ENCODE data around the gene MRPL48.
"Not testable (repeated sequence)": the region's sequence is repeated elsewhere in the genome, so short reads cannot be mapped to it uniquely, and the experiment has no call there.

MRPL48 gene

DNA sequence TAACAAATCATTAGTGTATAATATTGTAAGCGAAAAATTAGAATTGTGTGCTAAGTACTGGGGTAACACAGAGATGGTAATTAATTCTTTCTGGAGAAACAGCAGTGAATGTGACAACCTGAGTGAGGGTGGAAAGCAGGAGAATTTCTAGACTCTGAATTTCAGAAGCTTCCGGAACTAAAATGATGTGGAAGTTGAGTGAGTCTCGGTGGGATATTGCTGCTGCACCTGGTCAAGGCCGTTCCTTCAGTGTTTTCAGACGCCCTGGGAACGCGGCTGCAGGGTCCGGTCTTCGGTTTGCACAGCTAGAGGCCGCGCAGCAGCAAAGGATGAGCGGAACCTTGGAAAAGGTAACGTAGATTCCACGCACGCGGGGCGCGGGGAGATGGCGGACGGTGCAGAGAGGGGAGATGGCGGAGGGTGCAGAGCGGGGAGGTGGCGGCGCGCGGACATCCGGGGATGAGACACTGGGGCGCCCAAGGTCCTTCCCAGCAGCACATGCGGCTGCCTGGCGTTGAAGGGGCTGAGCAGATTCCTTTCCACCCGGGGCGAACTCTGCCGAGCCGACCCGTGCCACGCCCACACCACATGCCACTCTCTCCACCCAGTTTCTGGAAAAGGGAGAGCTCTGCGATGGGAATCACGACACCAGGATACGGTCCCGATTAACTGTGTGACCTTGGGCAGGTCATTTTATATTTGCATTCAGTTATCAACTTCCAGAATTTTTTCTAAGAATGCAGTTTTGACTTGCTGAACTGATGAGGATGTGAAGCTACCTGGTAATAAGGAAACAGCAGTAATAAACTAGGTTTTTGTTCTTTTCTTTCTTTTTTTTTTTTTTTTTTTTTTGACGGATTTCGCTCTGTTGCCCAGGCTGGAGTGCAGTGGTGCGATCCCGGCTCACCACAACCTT, at the start of gene MRPL48:
TSS of gene MRPL48 (plus strand) at position 232 of the 916 bp plus-strand sequence. CDS start at position 330, 98 bp downstream.
- DNase-seq (ENCODE audit: low spot score): peak; percentile 89

GRCh38 chr11:73743045-73743444, 44.6 kb upstream of the MRPL48 start:
- no peak for DNase-seq (ENCODE audit: low spot score)

- no peak for DNase-seq (ENCODE audit: low spot score)
Observed at GRCh38 chr11:73746701-73747100, 41.0 kb upstream of the MRPL48 start.

- DNase-seq (ENCODE audit: low spot score): no peak
Observed at GRCh38 chr11:73747762-73748161, 39.9 kb upstream of the MRPL48 start.

- no peak for DNase-seq (ENCODE audit: low spot score)
Observed at GRCh38 chr11:73748300-73748699, 39.4 kb upstream of the MRPL48 start.

- DNase-seq (ENCODE audit: low spot score): no peak
Observed at GRCh38 chr11:73749118-73749517, 38.6 kb upstream of the MRPL48 start.

GRCh38 chr11:73750228-73750627, 37.4 kb upstream of the MRPL48 start:
- DNase-seq (ENCODE audit: low spot score): no peak

GRCh38 chr11:73750862-73751261, 36.8 kb upstream of the MRPL48 start:
- DNase-seq (ENCODE audit: low spot score): not testable (repeated sequence)

GRCh38 chr11:73752216-73752867, 35.3 kb upstream of the MRPL48 start:
- DNase-seq (ENCODE audit: low spot score): no peak

DNA sequence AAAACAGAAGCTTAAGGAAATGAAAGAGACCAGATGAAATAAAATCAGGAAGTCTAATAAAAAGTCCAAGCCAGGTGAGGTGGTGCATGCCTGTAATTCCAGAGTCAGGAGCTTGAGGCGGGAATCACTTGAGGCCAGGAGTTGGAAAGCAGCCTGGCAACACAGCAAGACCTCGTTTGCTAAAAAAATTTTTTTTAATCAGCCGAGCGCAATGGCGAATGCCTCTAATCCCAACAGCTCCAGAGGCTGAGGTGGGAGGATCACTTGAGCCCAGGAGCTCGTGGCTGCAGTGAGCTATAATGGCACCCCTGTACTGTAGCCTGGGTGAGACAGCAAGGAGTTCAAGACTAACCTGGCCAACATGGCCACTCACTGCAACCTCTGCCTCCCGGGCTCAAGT, 34.8 kb upstream of the MRPL48 start:
- DNase-seq (ENCODE audit: low spot score): no peak

DNA sequence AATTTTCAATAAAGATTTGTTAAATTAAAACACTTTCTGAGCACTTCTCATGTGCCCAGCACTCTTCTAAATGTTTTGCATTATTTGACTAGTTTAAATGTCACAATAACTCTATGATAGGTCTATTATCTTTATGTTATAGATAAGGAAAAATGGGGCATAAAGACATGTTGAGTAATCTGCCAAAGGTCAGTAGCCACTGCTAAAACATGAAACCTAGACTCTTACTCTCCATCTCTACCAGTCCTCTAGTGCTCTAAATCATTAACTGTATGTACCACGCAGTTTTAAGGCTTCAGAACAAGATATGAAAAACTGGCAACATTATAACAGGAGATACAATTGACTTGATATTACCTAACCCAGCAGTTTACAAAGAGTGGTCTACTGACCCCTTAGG, 33.7 kb upstream of the MRPL48 start:
- no peak for DNase-seq (ENCODE audit: low spot score)

GRCh38 chr11:73755670-73756069, 32.0 kb upstream of the MRPL48 start:
- DNase-seq (ENCODE audit: low spot score): no peak

GRCh38 chr11:73757598-73757997, 30.1 kb upstream of the MRPL48 start:
- no peak for DNase-seq (ENCODE audit: low spot score)

GRCh38 chr11:73758451-73758850, 29.2 kb upstream of the MRPL48 start:
- DNase-seq (ENCODE audit: low spot score): no peak

GRCh38 chr11:73759610-73760134, 28.0 kb upstream of the MRPL48 start:
- peak; percentile 18 for DNase-seq (ENCODE audit: low spot score)

GRCh38 chr11:73760135-73760678, 27.5 kb upstream of the MRPL48 start:
- peak; percentile 23 for DNase-seq (ENCODE audit: low spot score)

DNA sequence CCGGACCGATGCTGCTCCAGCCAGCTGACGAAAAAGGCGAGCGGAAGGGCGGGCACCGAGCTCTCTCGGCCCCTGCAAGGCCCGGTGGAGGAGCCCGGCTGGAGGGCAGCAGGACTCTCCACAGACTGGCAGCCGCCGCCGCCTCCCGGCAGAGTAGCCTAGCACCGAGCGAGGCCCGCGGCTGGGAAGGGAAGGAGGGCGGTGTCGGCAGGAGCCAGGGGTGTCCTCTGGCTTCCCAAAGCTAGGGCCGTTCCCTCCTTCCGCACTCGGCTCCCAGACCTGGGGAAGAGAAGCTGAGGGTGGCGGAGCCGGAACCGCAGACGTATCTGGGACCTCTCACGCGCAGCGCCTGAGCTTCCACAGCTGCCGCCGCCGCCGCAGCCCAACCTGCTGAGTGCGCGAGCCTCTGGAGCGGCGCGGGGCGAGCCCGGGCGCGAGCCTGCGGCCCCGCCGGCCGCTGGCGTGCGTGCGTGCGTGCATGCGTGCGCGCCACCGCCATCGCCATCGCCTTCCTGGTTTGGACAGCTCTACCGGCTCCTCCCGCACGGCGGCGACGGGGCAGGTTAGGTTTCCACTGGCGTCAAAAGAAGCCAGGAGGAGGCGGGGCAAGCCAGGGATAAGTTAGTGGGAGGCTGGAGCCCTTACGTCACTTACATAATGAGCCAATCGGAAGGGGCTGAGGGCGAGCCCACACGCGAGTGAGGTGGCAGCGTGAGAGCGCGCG, 26.8 kb upstream of the MRPL48 start, which contains the start of gene RAB6A:
TSS of gene RAB6A (minus strand) at position 396 of the 724 bp plus-strand sequence. CDS start 439 bp downstream, outside the sequence.
- DNase-seq (ENCODE audit: low spot score): peak; percentile 100

DNA sequence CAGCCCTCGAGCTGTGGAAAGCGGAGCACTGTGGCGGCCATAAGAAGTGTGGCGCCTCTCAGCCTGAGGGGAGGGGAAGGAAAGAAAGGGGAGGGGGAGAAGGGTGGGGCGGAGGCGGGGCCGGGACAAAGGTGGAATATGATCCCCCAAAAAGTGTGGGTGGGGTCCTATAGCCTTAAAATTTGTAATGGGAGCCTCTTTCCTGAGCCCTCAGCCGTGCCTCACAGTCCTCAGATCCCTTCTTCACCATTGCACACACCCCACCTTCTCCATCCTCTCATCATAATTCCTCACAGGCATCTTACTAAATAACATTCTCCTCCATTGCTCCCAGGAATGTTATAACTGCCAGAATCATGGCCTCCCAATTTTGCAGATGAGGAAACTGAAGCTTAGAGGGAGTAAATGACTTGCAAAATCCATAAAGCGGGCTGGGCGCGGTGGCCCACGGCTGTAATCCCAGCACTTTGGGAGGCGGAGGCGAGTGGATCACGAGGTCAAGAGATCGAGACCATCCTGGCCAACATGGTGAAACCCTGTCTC, 26.2 kb upstream of the MRPL48 start:
- no peak for DNase-seq (ENCODE audit: low spot score)

GRCh38 chr11:73762732-73763131, 24.9 kb upstream of the MRPL48 start:
- DNase-seq (ENCODE audit: low spot score): no peak

DNA sequence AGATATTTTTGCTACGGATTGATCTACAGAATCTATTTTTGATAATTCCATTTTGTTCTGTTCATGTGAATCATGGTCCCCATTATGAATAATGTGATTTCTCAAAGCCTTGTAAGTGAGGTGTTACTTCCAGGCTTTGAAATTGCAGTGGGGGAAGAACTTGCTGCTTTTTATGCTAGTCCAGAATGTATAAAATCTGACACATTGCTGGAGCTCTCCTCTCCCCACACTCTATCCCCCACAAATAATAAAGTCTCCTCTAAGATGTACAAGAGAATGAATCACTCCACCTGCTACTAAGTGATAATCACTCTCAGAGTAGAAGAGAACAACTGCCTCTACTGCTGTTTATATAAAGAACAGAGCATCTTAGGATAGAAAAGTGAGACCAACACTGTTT, 20.9 kb upstream of the MRPL48 start:
- DNase-seq (ENCODE audit: low spot score): peak; percentile 65

DNA sequence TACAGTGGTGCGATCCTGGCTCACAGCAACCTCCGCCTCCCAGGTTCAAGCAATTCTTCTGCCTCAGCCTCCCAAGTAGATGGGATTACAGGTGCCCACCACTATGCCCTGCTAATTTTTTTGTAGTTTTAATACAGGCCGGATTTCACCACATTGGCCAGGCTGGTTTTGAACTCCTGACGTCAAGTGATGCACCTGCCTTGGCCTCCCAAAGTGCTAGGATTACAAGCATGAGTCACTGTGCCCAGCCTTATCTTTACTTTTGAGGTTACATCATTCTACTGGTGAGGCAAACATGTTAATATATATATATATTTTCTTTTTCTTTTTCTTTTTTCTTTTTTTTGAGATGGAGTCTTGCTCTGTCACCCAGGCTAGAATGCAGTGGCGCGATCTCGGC, 16.9 kb upstream of the MRPL48 start:
- not testable (repeated sequence) for DNase-seq (ENCODE audit: low spot score)

Data from putamen (tissue), 1 donor.